GM12878 (cell line): ENCODE data around the gene CLNS1A. TPM values are rescaled to one million over a fixed set of nuclear protein-coding genes. Genes with fewer than 3 reads are reported as not detected.

ENCODE experiments used
- CTCF ChIP-seq, 3 experiments: IDR thresholded peaks in 2 of 3; conservative IDR thresholded peaks in 1 of 3; 2 replicates each; pipeline ENCODE4 v1.5.1; 2011; ENCODE audit warnings: low read depth in 3 of 3, low read length in 3 of 3, mild to moderate bottlenecking in 3 of 3, control low read depth in 2 of 3, moderate library complexity in 2 of 3, inconsistent platforms in 1 of 3, mixed read lengths in 1 of 3; ENCODE audit not compliant: control insufficient read depth in 2 of 3, insufficient read depth in 1 of 3; ENCODE audit errors: extremely low read depth in 1 of 3
- E2F4 ChIP-seq: IDR thresholded peaks from 2 replicates; pipeline ENCODE4 v1.6.1; 2012; ENCODE audit warnings: low read depth, low read length, improper control_type of control experiment
- E4F1 ChIP-seq: fragments of 450-650 bp; IDR thresholded peaks from 2 replicates; pipeline ENCODE4 v1.6.1; 2018; ENCODE audit warnings: borderline replicate concordance, mild to moderate bottlenecking; ENCODE audit not compliant: partially characterized antibody
- EED ChIP-seq: sonication (generic); IDR thresholded peaks from 2 replicates; pipeline ENCODE4 v1.6.1; 2016; ENCODE audit warnings: antibody characterized with exemption, low read depth
- MLLT1 ChIP-seq: fragments of 450-650 bp; IDR thresholded peaks from 2 replicates; pipeline ENCODE4 v1.6.1; 2016; ENCODE audit warnings: mild to moderate bottlenecking
- NFYA ChIP-seq: IDR thresholded peaks from 2 replicates; pipeline ENCODE4 v1.6.1; 2011; ENCODE audit warnings: low read depth, mild to moderate bottlenecking, low read length, improper control_type of control experiment, borderline replicate concordance
- NR2F1 ChIP-seq: fragments of 450-650 bp; conservative IDR thresholded peaks from 2 replicates; pipeline ENCODE4 v1.6.1; 2017; ENCODE audit warnings: mild to moderate bottlenecking
- polyA plus RNA-seq, 11 experiments: library from polyadenylated mRNA; depleted of rRNA in 4 of 11; unstranded in 6 of 11; stranded (reverse) in 5 of 11; fragments of >200 nt; fragmentation: Nextera tagmentation in 4 of 11; fragmentation: Illumina TruSeq in 1 of 11; extraction: Ambion mirVana in 4 of 11; extraction: Trizol in 1 of 11; gene quantifications; 1 replicate in 1 of 11; 2 replicates in 10 of 11; pipeline versions ENCODE4 v1.2.1 to v1.2.3, GENCODE V29; 2011 to 2016; ENCODE audit warnings: inconsistent platforms in 2 of 11, missing spikeins in 2 of 11, low read depth in 1 of 11
- total RNA-seq, 4 experiments: library from RNA; depleted of rRNA in 3 of 4; stranded (reverse); fragments of >200 nt in 3 of 4; fragmentation: Illumina TruSeq in 1 of 4; extraction: Trizol in 1 of 4; gene quantifications; 2 replicates each; pipeline versions ENCODE4 v1.2.1 to v1.2.3, GENCODE V29; 2013 to 2021

CLNS1A gene
- total and polyA plus RNA-seq, 10 of the 15 experiments (the other 5 are each of a cell fraction or from before 2014, with no cell fraction given): 74.1 to 247 (median 167) TPM

- TF ChIP-seq E2F4 (no peak), CTCF (IDR thresholded peaks at IDR 0.05 in 2 of 3, conservative IDR thresholded peaks at IDR 0.05 in 1 of 3; ENCODE audit: control insufficient read depth in 2 of 3, extremely low read depth in 1 of 3, insufficient read depth in 1 of 3, low read depth in 3 of 3, low read length in 3 of 3) (no peak), NR2F1 (no peak), E4F1 (no peak), NFYA (no peak), EED (no peak), MLLT1 (no peak)
Measured at GRCh38 chr11:77590194-77590782, 47.3 kb downstream of the CLNS1A start (continued).
